Measurements from ENCODE around the gene DLK1.

Gene DLK1

DNA sequence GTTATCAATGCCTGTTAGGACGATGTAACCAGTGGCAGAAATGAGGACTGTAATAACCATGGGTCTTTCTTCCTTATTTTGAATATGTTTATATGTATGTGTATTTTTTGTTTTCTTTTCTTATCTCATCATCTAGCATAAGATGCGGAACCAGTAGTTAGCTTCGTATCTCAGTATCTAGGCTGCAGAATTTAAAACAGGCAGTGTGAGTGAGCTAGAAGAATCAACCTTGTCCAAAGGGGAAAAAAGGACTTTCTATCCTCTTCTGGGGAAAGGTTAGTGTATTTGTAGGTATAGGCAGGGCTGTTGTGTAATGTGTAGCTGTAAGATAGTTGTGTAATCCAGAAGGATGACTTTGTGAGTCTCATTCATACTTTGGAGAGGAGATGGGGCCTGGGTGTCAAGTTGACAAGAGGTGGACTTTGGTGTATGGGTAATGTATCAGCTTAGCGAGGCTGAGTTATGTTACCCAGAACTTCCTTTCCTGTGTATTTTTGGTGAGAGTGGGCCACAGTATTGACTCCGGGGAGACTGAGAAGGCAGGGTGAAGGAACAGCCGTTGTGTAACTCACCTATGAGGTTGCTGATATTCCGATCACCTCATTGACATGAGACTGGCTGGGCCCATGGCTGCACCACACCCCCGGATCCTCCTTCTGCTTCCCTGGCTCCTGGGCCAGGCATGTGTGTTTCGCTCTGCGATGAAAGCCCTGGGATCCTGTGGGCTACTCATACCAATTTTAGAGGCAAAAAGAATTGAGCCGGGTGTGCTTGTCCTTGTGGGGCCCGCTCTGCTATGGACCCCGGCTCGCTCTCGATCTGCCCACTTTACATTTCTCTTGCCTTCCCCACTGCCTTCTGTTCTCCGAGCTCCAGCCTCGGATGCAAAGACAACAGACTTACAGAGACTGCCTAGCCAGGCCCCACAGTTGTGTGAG, 24.3 kb downstream of the DLK1 start:
- no peak for DNase-seq (ENCODE audit: low read depth in 2 of 3, low spot score in 2 of 3)

- DNase-seq (ENCODE audit: low read depth in 2 of 3, low spot score in 2 of 3) = no peak
Observed at GRCh38 chr14:100754020-100754419, 27.3 kb downstream of the DLK1 start.

- DNase-seq (ENCODE audit: low read depth in 2 of 3, low spot score in 2 of 3) = no peak
Observed at GRCh38 chr14:100755649-100756048, 29.0 kb downstream of the DLK1 start.

DNA sequence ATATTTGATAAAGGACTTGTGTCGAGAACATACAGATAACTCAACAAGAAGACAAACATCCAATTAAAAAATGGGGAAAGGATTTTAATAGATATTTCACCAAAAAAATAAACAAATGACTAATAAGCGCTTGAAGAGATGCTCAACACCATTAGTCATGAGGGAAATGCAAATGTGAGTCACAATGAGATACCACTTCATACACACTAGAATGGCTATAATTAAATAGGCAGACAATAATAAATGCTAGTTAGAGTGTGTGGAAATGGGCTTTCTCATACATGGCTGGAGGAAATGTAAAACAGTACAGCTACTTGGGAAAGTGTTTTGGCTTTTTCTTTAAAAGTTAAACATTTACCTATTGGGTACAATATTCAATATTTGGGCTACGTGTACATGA, 34.8 kb downstream of the DLK1 start:
- DNase-seq (ENCODE audit: low read depth in 2 of 3, low spot score in 2 of 3) = no peak

GRCh38 chr14:100762089-100762515, 35.4 kb downstream of the DLK1 start:
- no peak for DNase-seq (ENCODE audit: low read depth in 2 of 3, low spot score in 2 of 3)

DNA sequence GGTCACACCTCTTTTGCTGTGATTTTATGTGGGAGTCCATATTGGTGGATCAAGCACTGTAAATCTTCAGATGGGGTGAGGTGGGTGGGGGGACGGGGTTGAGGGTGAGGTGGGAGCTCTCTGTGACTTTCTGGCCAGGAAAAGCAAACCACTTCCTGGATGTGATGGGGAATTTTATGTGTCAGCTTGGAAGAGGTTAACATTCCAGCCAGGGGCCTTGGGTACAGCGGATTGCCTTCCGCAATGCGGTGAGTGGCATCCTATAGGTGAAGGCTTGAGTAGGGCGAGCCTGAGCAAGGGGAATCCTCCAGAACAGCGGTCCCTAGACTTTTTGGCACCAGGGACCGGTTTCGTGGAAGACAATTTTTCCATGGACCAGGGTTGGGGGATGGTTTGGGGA, 36.2 kb downstream of the DLK1 start:
- DNase-seq (ENCODE audit: low read depth in 2 of 3, low spot score in 2 of 3) = no peak

DNA sequence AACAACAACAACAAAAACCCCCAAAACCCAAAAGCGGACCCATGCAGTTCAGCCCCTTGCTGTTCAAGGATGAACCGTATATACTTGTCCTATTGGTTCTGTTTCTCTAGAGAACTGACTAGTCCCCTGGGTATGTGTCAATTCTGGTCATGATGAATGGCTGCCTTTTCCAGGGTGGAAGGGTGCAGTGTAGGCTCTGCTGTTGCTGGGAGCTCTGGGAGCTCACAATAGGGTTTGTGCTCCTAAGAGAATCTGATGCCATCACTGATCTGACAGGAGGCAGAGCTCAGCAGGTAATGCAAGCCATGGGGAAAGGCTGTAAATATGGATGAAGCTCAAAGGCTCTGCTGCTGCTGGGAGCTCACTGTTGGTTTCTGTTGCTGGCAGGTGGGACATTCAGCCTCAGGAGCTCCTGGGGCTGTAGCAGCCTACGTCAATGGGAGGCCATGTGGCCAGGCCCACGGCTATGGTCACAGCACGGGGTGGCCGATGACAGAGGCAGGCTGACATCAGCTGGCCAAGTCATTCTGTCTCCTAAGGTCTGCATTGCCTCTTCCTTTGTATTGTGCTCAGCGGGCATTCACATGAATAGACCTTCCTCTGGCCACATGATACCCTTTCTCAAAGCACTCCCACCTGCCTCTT, 37.9 kb downstream of the DLK1 start:
- no peak for DNase-seq (ENCODE audit: low read depth in 2 of 3, low spot score in 2 of 3)

DNA sequence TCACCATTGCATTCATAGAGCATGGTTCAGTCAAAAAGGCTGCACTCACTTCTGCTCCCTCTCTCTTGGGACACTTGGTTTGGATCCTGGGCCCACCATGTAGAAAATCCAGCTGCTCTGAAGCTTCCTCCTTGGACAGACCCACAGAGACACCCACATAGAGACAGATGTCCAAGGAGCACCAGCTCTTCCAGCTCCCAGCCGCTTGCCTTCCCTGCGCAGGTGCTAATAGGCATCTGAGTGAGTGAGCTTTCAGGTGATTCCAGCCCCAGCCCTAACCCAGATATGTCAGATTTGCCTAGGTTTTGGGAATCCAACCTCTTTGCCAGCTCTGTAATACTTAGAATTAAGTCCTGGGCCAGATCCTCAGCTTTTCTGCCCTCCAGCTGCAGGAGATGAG, 38.6 kb downstream of the DLK1 start:
- DNase-seq (ENCODE audit: low read depth in 2 of 3, low spot score in 2 of 3) = no peak

DNA sequence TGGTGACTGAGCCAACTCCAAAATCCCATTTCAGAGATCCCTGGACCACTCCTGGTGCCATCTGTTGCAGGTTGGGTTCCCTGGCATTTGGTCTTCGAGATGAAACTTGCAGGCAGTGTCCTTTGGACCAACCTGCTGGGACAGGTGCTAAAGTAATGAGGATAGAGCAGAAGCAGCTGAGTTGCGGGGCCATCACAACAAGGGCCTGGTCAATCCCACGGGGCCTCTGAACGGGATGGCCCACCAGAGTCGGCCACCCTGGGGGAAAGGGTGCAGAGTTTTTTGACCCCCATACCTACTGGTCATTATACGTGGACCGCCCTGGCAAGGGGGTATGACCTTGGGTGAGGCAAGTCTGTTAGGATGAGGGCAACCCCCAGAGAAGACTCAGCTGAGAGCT, 39.3 kb downstream of the DLK1 start:
- DNase-seq (ENCODE audit: low read depth in 2 of 3, low spot score in 2 of 3) = no peak

DNA sequence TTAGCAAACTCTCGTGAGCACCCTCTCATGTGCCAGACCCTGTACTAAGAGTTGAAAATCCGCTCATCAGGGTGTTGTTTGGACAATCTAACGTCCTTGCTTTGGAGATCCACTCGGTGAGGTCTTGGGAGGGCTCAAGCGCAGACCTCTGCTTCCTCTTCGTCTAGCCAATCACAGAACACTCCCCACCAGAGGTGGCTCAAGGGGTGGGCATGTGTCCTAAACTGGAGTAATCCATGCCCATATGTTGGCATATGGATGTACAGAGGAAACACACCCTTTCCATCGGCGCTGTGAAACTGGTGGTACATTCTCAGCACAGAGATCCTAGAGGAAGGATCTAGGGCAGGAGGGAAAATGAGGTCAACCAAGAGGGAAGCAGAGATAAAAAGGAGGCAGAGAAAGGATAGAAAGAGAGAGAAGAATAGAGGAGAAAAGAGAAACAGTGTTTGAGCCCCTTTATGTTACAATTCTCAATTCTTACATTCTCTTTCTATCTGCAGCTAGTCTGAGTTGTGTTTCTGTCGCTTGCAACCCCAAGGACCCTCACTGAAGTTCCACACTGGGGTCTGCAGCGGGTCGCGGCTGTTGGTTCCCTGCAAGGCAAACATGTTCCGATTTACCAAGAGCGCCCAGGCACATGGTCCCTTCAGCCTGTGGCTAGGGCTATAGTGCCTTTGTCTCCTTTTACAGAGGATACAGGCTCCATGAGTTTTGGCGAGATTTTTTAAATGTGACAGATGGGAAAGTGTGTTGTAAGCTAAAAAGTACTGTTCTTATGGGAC, 40.5 kb downstream of the DLK1 start:
- DNase-seq (ENCODE audit: low read depth in 2 of 3, low spot score in 2 of 3) = no peak

DNA sequence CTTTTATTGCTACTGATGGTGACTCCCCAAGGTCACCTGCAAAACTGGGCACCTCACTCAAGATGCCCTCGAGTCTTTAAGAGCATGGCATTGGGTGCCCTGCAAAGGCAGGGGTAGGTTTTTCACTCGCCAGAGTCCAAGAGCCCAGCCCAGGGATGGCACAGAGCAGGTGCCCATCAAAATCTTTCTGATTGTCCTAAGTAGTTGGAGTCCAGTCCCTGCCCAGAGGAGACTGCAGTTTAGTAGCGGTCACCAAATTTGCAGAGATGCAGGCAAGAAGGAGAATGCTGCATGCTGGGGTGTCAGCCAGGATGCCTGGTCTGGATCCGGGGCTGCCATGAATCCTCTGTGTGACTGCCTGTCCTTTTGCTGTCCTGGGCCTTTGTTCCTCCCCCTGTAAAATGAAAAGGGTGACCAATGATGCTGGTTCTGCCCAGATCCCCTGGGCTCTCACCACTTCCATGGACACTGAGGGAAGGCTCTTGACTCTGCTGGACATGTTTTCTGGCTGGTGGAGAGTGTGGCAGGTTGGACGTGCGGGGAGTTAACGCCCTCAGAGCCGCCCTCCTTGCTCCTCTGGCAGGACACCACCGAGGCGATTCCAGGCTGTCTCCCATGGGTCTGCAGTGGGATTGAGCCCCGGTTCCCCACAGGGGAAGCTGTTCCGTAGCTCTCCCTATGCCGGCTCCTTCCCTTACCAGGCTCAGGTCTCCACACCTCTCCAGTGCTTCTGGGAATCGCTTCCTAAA, 41.3 kb downstream of the DLK1 start:
- DNase-seq (ENCODE audit: low read depth in 2 of 3, low spot score in 2 of 3) = no peak

GRCh38 chr14:100769035-100769939, 42.6 kb downstream of the DLK1 start:
- no peak for DNase-seq (ENCODE audit: low read depth in 2 of 3, low spot score in 2 of 3)

DNA sequence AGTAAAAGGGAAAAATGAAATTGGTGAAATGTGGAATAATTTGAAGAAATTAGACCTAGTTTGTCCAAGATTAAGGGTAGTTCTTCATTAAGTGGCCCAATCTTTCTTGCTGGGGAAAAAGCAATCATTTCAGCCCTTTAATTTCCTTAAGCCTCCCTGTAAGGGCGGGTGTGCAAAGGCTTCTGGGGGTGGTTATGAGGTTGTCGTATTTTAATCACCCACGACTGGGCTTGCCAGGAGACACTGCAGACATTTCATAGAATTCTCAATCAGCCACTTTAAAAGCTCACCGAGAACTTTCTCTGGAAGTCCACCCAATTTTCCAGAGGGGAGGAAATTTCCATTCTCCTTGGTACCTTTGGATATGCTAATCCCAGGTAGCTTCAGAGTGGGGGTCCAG, 43.4 kb downstream of the DLK1 start:
- no peak for DNase-seq (ENCODE audit: low read depth in 2 of 3, low spot score in 2 of 3)

- DNase-seq (ENCODE audit: low read depth in 2 of 3, low spot score in 2 of 3) = no peak
Observed at GRCh38 chr14:100770605-100771120, 44.0 kb downstream of the DLK1 start.

GRCh38 chr14:100771121-100771800, 44.6 kb downstream of the DLK1 start:
- no peak for DNase-seq (ENCODE audit: low read depth in 2 of 3, low spot score in 2 of 3)

DNA sequence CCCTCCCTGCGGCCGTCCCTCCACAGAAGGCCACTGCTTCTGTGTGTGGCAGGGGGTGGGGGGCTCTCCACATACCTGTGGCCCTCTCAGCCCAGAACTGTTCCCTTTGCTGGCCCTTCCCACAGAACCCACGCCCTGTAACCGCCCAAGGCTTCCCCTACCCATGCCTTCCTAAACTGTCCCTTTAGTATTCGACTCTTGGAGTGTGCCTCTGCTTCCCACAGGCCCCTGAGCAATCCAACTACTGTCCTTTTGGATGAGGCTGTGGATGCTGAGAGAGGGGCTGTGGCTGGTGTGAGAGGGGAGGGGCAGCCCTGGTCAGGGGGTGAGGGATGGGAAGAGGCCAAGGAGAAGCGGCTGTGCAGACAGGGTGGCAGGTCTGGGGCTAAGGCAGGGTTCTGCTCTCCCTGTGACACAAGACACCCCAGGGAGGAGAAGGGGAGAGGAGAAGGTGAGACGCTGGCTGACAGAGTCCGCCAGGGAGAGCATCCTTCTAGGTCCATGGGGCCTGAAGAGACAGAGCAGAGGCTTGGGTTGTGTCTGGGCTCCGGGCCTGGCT, 46.0 kb downstream of the DLK1 start:
- DNase-seq (ENCODE audit: low read depth in 2 of 3, low spot score in 2 of 3) = no peak

DNA sequence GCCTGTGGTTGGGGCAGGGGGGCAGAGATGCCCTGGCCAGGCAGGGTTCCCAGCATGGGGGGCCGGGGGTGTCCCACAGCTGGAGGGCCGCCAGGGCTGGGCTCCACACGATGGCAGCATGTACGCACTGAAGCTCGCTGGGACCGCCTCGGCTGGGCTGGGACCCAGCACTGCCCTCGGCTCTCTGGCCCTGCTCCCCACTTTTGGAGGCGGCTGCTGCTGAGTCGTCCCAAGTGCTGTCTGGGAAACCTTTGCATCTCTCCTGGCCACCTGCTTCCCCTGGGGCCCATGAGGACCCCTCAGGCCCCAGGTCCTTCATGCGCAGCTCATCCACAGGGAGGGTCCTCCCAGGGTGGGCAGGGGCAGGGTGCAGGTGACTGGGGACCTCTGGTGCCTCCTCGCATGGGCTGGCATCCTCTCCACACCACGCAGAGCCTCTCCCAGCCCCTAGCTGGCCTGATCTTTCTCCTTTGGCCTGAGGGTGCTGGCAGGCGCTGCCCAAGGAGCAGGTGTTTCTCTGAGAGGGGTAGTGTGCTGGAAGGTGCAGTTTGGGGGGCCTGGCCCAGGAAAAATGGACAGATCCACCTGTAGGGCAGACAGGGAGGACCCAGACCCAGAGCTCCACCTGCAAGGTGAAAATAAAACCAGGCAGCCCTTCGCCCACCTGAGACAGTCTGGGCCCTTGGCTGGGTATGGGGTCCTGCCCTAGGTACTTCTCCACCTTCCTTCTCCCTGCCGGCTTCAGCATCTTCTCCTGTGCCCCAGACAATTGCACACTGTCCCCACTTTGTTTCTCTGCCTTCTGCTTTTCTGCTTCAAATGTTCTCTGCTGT, 46.9 kb downstream of the DLK1 start:
- DNase-seq (ENCODE audit: low read depth in 2 of 3, low spot score in 2 of 3) = no peak

- DNase-seq (ENCODE audit: low read depth in 2 of 3, low spot score in 2 of 3) = no peak
Observed at GRCh38 chr14:100774164-100774537, 47.5 kb downstream of the DLK1 start.
